ENCODE measurements around the gene NFIB. TPM values are rescaled to one million over a fixed set of nuclear protein-coding genes. Genes with fewer than 3 reads are reported as not detected.

The NFIB gene
- total RNA-seq, 1 experiment from 2014 or later: 12.5 TPM

GRCh38 chr9:14106699-14107098, 207.2 kb downstream of the NFIB start:
- no peaks in the 10 kb centered on the region for H3K36me3 Mint-ChIP-seq
- DNase-seq (ENCODE audit: low spot score) (no peak), ATAC-seq (no peak)
- H3K27ac Mint-ChIP-seq: no peak overlapping the region
- no peak for TF ChIP-seq ZNF416 (CRISPR knock-in tag; IDR thresholded peaks at IDR 0.05)
- TF ChIP-seq HMGXB4 (CRISPR knock-in tag; IDR thresholded peaks at IDR 0.05): no peak
- TF ChIP-seq EMX1 (CRISPR knock-in tag; IDR thresholded peaks at IDR 0.05): no peak
- TF ChIP-seq ZNF532 (CRISPR knock-in tag; IDR thresholded peaks at IDR 0.05; ENCODE audit: borderline replicate concordance): no peak
- no peak for TF ChIP-seq ZNF138 (CRISPR knock-in tag; conservative IDR thresholded peaks at IDR 0.05)
- TF ChIP-seq, protein P1, sequence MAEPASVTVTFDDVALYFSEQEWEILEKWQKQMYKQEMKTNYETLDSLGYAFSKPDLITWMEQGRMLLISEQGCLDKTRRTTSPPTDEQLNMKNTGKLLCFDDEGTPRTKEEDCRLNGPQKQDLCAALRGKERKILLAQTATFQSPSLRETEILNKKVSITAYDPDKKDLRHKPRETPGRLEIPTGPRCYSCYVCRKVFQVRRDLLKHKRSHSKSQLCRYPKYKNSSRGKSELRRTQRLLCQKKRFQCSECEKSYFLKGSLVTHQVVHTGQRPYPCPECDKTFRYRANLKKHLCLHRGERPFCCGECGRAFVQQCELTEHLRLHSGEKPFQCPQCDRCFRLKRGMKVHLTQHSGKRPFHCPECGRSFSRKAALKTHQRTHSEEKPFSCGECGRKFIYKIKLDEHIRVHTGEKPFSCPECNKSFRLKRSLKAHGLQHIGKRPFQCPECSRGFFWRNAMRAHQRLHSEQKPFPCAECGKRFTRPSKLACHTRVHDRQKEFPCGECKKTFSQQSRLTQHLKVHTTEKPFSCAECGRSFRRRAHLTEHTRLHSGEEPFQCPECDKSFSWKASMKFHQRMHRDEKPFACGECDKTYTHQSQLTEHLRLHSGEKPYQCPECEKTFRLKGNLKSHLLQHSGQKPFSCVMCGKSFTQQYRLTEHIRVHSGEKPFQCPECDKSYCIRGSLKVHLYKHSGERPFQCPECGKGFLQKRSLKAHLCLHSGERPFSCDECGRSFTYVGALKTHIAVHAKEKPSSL (CRISPR knock-in tag; conservative IDR thresholded peaks at IDR 0.05): no peak
- TF ChIP-seq ATF3 (CRISPR knock-in tag; conservative IDR thresholded peaks at IDR 0.05): no peak
- TF ChIP-seq, protein P2, sequence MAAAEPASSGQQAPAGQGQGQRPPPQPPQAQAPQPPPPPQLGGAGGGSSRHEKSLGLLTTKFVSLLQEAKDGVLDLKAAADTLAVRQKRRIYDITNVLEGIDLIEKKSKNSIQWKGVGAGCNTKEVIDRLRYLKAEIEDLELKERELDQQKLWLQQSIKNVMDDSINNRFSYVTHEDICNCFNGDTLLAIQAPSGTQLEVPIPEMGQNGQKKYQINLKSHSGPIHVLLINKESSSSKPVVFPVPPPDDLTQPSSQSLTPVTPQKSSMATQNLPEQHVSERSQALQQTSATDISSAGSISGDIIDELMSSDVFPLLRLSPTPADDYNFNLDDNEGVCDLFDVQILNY (CRISPR knock-in tag; IDR thresholded peaks at IDR 0.05): no peak
- no peak for TF ChIP-seq GRHL2 (CRISPR knock-in tag; IDR thresholded peaks at IDR 0.05; ENCODE audit: insufficient replicate concordance, severe bottlenecking)
- TF ChIP-seq, protein P3, sequence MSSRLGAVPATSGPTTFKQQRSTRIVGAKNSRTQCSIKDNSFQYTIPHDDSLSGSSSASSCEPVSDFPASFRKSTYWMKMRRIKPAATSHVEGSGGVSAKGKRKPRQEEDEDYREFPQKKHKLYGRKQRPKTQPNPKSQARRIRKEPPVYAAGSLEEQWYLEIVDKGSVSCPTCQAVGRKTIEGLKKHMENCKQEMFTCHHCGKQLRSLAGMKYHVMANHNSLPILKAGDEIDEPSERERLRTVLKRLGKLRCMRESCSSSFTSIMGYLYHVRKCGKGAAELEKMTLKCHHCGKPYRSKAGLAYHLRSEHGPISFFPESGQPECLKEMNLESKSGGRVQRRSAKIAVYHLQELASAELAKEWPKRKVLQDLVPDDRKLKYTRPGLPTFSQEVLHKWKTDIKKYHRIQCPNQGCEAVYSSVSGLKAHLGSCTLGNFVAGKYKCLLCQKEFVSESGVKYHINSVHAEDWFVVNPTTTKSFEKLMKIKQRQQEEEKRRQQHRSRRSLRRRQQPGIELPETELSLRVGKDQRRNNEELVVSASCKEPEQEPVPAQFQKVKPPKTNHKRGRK (CRISPR knock-in tag; IDR thresholded peaks at IDR 0.05; ENCODE audit: borderline replicate concordance): no peak
- TF ChIP-seq, protein P4, sequence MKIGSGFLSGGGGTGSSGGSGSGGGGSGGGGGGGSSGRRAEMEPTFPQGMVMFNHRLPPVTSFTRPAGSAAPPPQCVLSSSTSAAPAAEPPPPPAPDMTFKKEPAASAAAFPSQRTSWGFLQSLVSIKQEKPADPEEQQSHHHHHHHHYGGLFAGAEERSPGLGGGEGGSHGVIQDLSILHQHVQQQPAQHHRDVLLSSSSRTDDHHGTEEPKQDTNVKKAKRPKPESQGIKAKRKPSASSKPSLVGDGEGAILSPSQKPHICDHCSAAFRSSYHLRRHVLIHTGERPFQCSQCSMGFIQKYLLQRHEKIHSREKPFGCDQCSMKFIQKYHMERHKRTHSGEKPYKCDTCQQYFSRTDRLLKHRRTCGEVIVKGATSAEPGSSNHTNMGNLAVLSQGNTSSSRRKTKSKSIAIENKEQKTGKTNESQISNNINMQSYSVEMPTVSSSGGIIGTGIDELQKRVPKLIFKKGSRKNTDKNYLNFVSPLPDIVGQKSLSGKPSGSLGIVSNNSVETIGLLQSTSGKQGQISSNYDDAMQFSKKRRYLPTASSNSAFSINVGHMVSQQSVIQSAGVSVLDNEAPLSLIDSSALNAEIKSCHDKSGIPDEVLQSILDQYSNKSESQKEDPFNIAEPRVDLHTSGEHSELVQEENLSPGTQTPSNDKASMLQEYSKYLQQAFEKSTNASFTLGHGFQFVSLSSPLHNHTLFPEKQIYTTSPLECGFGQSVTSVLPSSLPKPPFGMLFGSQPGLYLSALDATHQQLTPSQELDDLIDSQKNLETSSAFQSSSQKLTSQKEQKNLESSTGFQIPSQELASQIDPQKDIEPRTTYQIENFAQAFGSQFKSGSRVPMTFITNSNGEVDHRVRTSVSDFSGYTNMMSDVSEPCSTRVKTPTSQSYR (CRISPR knock-in tag; IDR thresholded peaks at IDR 0.05): no peak
- TF ChIP-seq, protein P5, sequence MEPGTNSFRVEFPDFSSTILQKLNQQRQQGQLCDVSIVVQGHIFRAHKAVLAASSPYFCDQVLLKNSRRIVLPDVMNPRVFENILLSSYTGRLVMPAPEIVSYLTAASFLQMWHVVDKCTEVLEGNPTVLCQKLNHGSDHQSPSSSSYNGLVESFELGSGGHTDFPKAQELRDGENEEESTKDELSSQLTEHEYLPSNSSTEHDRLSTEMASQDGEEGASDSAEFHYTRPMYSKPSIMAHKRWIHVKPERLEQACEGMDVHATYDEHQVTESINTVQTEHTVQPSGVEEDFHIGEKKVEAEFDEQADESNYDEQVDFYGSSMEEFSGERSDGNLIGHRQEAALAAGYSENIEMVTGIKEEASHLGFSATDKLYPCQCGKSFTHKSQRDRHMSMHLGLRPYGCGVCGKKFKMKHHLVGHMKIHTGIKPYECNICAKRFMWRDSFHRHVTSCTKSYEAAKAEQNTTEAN (CRISPR knock-in tag; IDR thresholded peaks at IDR 0.05): no peak
- TF ChIP-seq NR3C1 (CRISPR knock-in tag; conservative IDR thresholded peaks at IDR 0.05; ENCODE audit: low read depth): no peak
- no peak for TF ChIP-seq ZNF396 (CRISPR knock-in tag; IDR thresholded peaks at IDR 0.05; ENCODE audit: borderline replicate concordance)
- TF ChIP-seq CREM (CRISPR knock-in tag; IDR thresholded peaks at IDR 0.05): no peak
- TF ChIP-seq MYBL2 (CRISPR knock-in tag; IDR thresholded peaks at IDR 0.05): no peak
- no peak for TF ChIP-seq SP1 (CRISPR knock-in tag; conservative IDR thresholded peaks at IDR 0.05)
- POLR2A ChIA-PET: no interaction called here
- no peaks in the 10 kb centered on the region for H3K27me3 Mint-ChIP-seq (ENCODE audit: low read depth)
- H3K9me3 Mint-ChIP-seq: no peaks in the 10 kb centered on the region
- CTCF ChIA-PET: interaction anchor here (0.6 kb wide), 1 partner anchor 166 kb away, joined by 4 read pairs; no protein-coding TSS in a partner anchor
- peaks cover 35% of the 10 kb centered on the region for H3K4me1 Mint-ChIP-seq
- no peak overlapping the region for H3K4me3 Mint-ChIP-seq
